ENCODE measurements around the gene OBP2A. TPM values are rescaled to one million over a fixed set of nuclear protein-coding genes. Genes with fewer than 3 reads are reported as not detected.

Gene OBP2A
- polyA plus RNA-seq, 3 donors, result not detected

DNA sequence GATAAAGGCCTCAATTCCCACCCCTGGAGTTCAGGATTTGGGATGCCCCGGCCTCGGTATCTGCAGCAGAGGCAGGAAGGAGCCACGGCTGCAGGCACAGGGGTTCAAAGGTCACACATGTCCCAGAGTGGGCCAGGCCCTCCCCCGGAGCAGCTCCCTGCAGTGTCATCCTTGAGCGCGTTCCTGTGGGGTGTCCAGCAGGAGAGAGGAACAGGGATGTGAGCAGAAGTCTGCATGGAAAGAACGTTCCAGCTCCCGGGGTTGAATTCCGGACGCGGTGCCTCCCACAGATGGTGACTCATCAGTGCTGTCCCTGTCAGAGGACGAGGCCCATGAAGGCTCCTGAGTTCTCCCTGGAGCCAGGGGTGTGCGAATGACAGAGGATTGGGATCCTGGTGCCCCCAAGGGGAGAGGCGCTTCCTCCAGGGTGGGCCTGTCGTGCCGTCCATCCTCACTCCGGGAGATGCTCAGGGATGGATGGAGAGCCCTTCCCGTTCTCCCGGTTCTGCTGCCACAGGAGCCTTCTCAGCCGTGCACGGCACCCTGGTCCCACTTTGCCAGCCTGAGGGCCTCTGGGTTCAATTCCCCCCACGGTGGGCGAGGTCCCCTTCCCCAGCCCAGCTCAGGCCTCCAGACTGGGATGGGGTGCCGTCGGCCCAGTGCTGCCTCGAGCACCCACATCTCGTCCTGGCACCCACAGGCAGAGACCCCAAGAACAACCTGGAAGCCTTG, 21.6 kb upstream of the OBP2A start:
- Mint-ChIP-seq H3K27me3 (ENCODE audit: low read depth in 3 of 3) (peaks cover 7% of the 10 kb centered on the region in 3 donors), H3K27ac (no peak overlapping the region), H3K4me1 (no peaks in the 10 kb centered on the region), H3K9me3 (peaks cover 0 to 2% (median 0%) of the 10 kb centered on the region in 7 donors), H3K36me3 (no peaks in the 10 kb centered on the region), H3K4me3 (no peak overlapping the region)
- intact Hi-C loops (cut with micrococcal nuclease), result no loop called here
- H2AFZ ChIP-seq (ENCODE audit: insufficient read depth, low read depth, low read length, poor library complexity, severe bottlenecking), result no peak overlapping the region
- no peaks in the 10 kb centered on the region for H3K27me3 ChIP-seq (ENCODE audit: control insufficient read depth in 2 of 2, insufficient read depth in 2 of 2, low read length in 2 of 2)
- H4K20me1 ChIP-seq (ENCODE audit: insufficient read depth, low read length), result no peaks in the 10 kb centered on the region
- H3K9me3 ChIP-seq (replicated peaks in 1 of 2; ENCODE audit: control insufficient read depth in 1 of 2, insufficient read depth in 1 of 2, low read length in 2 of 2), result no peaks in the 10 kb centered on the region
- no peak overlapping the region for H3K9ac ChIP-seq (ENCODE audit: insufficient read depth, low read length, poor library complexity, severe bottlenecking)
- no peak overlapping the region for H3K4me2 ChIP-seq (replicated peaks; ENCODE audit: extremely low read depth, low read length, poor library complexity, severe bottlenecking)
- H3K27ac ChIP-seq (ENCODE audit: low read depth in 1 of 2, low read length in 2 of 2), result no peak overlapping the region
- no peaks in the 10 kb centered on the region for H3K79me2 ChIP-seq (ENCODE audit: insufficient read depth, low read length)
- no peaks in the 10 kb centered on the region for H3K4me1 ChIP-seq (ENCODE audit: control insufficient read depth in 1 of 2, insufficient read depth in 2 of 2, low read length in 2 of 2)
- H3K36me3 ChIP-seq (replicated peaks in 1 of 2; ENCODE audit: control insufficient read depth in 1 of 2, insufficient read depth in 2 of 2, low read length in 2 of 2), result no peaks in the 10 kb centered on the region
- no peak for DNase-seq
- H3K4me3 ChIP-seq (replicated peaks in 1 of 3; ENCODE audit: low read depth in 2 of 3, low read length in 3 of 3), result no peak overlapping the region
- WGBS (ENCODE audit: insufficient coverage), result 88% methylated on average over 24 of the region's 27 CpGs
- TF ChIP-seq, protein P1, sequence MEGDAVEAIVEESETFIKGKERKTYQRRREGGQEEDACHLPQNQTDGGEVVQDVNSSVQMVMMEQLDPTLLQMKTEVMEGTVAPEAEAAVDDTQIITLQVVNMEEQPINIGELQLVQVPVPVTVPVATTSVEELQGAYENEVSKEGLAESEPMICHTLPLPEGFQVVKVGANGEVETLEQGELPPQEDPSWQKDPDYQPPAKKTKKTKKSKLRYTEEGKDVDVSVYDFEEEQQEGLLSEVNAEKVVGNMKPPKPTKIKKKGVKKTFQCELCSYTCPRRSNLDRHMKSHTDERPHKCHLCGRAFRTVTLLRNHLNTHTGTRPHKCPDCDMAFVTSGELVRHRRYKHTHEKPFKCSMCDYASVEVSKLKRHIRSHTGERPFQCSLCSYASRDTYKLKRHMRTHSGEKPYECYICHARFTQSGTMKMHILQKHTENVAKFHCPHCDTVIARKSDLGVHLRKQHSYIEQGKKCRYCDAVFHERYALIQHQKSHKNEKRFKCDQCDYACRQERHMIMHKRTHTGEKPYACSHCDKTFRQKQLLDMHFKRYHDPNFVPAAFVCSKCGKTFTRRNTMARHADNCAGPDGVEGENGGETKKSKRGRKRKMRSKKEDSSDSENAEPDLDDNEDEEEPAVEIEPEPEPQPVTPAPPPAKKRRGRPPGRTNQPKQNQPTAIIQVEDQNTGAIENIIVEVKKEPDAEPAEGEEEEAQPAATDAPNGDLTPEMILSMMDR (IDR thresholded peaks at IDR 0.05), result no peak

DNA sequence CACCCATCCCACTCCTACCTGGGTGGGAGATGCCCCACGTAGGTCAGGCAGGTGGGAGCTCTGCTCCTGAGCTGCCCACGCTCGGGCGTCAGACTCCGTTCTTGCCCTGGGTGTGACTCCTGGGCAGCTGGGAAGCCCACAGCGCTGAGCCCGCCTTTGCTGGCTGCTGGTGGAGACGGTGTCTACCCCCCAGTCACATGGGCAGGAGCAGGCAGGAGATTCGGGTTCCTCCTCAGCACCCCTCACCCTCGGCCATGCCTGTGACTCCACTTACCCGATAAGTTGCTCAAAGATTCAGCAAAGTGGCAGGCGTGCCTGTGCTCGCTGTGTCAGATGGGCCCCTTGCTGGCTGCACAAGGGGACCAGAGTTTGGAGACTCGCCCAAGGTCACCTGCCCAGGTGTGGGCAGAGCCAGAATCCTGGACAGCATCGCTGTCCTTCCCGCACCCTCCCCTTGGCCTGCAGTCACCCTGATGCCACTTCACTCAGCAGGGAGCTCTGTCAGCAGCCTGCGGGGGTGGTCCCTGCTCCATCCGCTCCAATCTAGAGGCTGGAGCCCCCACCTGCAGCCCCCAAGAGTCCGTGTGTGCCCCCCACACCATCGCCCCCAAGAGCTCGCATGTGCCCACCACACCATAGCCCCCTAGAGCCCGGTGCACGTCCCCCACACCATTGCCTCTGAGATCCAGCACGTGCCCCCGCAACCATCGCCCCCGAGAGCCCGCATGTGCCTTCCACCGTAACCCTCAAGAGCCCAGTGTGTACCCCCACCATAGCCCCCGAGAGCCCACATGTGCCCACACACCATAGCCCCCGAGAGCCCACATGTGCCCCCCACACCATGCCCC, 20.5 kb upstream of the OBP2A start:
- no peak for DNase-seq
- Mint-ChIP-seq H3K4me3 (no peak overlapping the region), H3K9me3 (peaks cover 0 to 6% (median 2%) of the 10 kb centered on the region in 7 donors), H3K27me3 (ENCODE audit: low read depth in 3 of 3) (peaks cover 4 to 10% (median 5%) of the 10 kb centered on the region in 3 donors), H3K36me3 (no peaks in the 10 kb centered on the region), H3K27ac (no peak overlapping the region), H3K4me1 (no peaks in the 10 kb centered on the region)
- Histone ChIP-seq H3K4me2 (replicated peaks; ENCODE audit: extremely low read depth, low read length, poor library complexity, severe bottlenecking) (no peak overlapping the region), H3K4me3 (replicated peaks in 1 of 3; ENCODE audit: low read depth in 2 of 3, low read length in 3 of 3) (no peak overlapping the region), H3K36me3 (replicated peaks in 1 of 2; ENCODE audit: control insufficient read depth in 1 of 2, insufficient read depth in 2 of 2, low read length in 2 of 2) (no peaks in the 10 kb centered on the region), H3K9me3 (replicated peaks in 1 of 2; ENCODE audit: control insufficient read depth in 1 of 2, insufficient read depth in 1 of 2, low read length in 2 of 2) (no peaks in the 10 kb centered on the region), H3K9ac (ENCODE audit: insufficient read depth, low read length, poor library complexity, severe bottlenecking) (no peak overlapping the region), H3K27ac (ENCODE audit: low read depth in 1 of 2, low read length in 2 of 2) (no peak overlapping the region), H3K79me2 (ENCODE audit: insufficient read depth, low read length) (no peaks in the 10 kb centered on the region), H3K4me1 (ENCODE audit: control insufficient read depth in 1 of 2, insufficient read depth in 2 of 2, low read length in 2 of 2) (no peaks in the 10 kb centered on the region), H3K27me3 (ENCODE audit: control insufficient read depth in 2 of 2, insufficient read depth in 2 of 2, low read length in 2 of 2) (no peaks in the 10 kb centered on the region), H4K20me1 (ENCODE audit: insufficient read depth, low read length) (no peaks in the 10 kb centered on the region), H2AFZ (ENCODE audit: insufficient read depth, low read depth, low read length, poor library complexity, severe bottlenecking) (no peak overlapping the region)
- TF ChIP-seq, protein P1 (IDR thresholded peaks at IDR 0.05), result no peak
- intact Hi-C loops (cut with micrococcal nuclease), result no loop called here
- WGBS (ENCODE audit: insufficient coverage), result 85% methylated on average over 18 of the region's 31 CpGs
